GM10266 (cell line): ENCODE measurements around the gene INAFM1.
"Not testable (repeated sequence)": the region's sequence is repeated elsewhere in the genome, so short reads cannot be mapped to it uniquely, and the experiment has no call there.

Source experiments
- DNase-seq: peaks from one replicate; pipeline ENCODE4 v3.0.0; 2012; ENCODE audit errors: extremely low spot score
- TF ChIP-seq, protein P1 (sequence below): IDR thresholded peaks from 2 replicates; pipeline ENCODE4 v1.5.1; 2012; ENCODE audit warnings: mild to moderate bottlenecking, low read depth; ENCODE audit not compliant: control insufficient read depth, insufficient read depth; ENCODE audit errors: missing control alignments

The INAFM1 gene

DNA sequence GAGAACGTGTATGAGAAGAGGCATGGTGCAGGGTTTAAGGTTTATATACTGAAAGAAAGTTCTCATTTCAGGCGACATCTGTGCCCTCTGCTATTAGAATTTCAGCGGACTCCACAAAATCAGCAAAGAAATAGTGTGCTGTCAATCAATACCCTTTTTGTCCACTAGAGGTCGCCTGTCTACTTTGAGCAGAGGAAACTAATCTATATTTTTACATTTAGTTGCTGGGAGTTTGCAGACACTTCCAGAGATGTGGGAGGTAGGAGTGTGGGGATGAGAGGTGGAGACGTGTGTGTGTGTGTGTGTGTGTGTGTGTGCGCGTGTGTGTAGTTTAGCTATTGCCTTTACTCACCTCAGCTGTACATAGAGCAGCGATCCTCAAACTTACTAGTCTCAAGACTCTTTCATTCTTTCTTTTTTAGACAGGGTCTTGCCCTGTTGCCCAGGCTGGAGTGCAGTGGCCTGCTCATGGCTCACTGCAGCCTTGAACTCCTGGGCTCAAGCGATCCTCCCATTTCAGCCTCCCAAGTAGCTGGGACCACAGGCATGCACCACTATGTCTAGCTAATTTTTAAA is 9.7 kb downstream of the INAFM1 start:
- TF ChIP-seq, protein P1, sequence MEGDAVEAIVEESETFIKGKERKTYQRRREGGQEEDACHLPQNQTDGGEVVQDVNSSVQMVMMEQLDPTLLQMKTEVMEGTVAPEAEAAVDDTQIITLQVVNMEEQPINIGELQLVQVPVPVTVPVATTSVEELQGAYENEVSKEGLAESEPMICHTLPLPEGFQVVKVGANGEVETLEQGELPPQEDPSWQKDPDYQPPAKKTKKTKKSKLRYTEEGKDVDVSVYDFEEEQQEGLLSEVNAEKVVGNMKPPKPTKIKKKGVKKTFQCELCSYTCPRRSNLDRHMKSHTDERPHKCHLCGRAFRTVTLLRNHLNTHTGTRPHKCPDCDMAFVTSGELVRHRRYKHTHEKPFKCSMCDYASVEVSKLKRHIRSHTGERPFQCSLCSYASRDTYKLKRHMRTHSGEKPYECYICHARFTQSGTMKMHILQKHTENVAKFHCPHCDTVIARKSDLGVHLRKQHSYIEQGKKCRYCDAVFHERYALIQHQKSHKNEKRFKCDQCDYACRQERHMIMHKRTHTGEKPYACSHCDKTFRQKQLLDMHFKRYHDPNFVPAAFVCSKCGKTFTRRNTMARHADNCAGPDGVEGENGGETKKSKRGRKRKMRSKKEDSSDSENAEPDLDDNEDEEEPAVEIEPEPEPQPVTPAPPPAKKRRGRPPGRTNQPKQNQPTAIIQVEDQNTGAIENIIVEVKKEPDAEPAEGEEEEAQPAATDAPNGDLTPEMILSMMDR = peak; percentile 81
- peak; percentile 57 for DNase-seq

DNA sequence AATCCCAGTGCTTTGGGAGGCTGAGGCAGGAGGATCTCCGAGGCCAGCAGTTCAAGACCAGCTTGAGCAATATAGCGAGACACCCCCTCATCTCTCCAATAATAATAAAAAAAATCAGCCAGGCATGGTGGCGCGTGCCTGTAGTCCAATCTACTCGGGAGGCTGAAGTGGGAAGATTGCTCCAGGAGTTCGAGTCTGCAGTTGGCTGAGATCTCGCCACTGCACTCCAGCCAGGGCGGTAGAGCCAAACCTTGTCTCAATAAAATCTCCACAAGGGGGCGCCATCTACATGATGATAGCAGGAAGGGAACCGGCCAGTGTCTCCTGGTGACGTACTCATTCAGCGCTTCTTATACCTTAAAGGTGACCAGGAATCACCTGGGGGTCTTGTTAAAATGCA is 21.4 kb downstream of the INAFM1 start:
- DNase-seq = peak; percentile 76
- TF ChIP-seq, protein P1 = peak; percentile 81

DNA sequence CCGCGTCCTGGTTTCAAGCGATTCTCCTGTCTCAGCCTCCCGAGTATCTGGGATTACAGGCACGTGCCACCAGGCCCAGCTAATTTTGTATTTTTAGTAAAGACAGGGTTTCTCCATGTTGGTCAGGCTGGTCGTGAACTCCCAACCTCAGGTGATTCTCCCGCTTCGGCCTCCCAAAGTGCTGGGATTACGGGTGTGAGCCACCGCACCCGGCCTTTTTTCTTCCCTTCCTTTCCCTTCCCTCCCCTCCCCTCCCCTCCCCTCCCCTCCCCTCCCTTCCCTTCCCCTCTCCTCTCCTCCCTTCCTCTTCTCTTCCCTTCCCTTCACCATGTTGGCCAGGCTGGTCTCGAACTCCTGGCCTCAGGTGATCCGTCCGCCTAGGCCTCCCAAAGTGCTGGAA is 26.2 kb downstream of the INAFM1 start:
- DNase-seq = not testable (repeated sequence)

DNA sequence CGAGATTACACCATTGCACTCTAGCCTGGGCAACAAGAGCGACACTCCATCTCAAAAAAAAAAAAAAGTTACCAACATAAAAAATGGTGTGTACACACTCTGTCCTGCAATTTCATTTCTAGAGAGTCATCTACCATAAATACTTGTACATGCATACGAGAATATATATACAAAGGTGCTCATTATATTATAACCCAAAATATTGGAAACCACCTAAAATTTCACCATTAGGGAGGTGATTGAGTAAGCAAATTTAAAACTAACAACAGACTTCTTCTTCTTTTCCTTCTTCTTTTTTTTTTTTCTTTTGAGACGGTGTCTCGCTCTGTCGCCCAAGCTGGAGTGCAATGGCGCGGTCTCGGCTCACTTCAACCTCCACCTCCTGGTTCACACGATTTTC is 27.6 kb downstream of the INAFM1 start:
- no peak for DNase-seq
- TF ChIP-seq, protein P1 = no peak

DNA sequence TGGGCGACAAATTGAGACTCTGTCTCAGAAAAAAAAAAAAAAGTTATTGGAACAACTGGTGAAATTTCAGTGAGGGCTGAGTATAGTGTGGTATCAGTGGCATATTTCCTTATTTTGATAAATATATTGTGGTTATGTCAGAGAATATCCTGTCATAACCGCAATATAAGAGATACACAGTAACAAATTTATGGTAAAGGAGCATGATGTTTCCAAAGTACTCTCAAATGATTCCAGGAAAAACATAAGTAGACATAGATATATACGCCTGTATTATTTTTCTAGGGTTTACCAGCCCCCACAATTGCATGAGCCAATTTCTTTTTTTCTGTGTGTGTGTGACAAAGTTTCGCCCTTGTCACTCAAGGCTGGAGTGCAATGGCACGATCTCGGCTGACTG is 29.3 kb downstream of the INAFM1 start:
- TF ChIP-seq, protein P1 = no peak
- no peak for DNase-seq

DNA sequence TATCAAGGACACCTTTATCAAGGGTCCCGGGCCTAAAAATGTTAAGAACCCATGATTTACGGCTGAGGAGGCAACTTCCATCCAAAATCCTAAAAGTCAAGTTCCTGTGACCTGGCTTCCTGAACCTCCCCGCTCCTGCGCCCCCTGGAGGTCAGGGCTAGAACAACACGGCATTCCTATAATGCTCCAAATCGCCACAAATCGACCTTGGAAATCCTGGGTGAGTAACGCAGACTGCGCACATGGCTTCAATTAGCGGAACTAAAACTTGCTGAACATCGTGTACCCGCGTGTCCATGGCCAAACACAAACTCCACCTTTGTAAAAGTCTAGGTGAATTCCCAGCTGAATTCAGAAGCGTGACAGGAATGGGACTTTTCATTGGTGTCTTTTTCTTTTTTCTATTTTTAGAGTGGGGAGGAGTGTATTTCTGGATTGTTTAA is 30.6 kb downstream of the INAFM1 start:
- TF ChIP-seq, protein P1 = peak; percentile 91
- peak; percentile 37 for DNase-seq

DNA sequence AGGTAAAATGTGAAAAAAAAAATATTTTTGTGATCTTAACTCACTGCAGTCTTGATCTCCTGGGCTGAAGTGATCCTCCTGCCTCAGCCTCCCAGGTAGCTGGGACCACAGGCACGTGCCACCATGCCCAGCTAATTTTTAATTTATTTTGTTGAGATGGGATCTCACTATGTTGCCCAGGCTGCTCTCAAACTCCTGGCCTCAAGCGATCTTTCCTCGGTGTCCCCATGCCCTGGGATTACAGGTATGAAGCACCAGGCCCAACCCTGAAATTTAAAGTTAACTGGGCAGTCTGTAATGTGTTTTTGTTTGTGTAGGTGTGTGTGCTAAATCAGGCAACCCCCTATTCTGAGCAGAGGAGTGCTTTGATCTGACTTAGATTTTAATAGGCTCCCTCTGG is 31.6 kb downstream of the INAFM1 start:
- no peak for DNase-seq
- TF ChIP-seq, protein P1 = no peak

DNA sequence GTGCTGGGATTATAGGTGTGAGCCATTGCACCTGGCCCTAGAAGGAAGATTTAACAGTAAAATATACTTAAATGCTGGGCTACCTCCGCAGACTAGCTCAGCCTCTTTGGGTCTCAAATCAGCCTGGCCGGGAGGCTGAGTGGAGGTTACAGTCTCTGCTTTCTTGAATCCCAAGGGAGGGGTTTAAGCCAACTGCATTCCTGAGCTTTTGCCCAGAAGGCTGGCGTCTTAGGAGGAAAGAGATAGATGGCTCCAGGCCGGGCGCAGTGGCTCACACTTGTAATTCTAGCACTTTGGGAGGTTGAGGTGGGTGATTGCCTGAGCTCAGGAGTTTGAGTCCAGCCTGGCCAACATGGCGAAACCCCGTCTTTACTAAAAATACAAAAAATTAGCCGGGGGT is 34.4 kb downstream of the INAFM1 start:
- no peak for DNase-seq
- TF ChIP-seq, protein P1 = no peak
